GM21825 (cell line): ENCODE results near the gene ATP6AP1.

Experiments
- ATAC-seq: cut with Tn5 transposase; IDR thresholded peaks from one replicate; pipeline ENCODE4 v1.9.1; 2021; ENCODE audit warnings: mild to moderate bottlenecking, moderate library complexity; ENCODE audit not compliant: unreplicated experiment

ATP6AP1 gene

GRCh38 chrX:154426916-154427770 is 1.3 kb upstream of the ATP6AP1 start:
- ATAC-seq = no peak

- ATAC-seq = no peak
These were observed 1.2 kb downstream of the ATP6AP1 start for GRCh38 chrX:154429711-154430110.

GRCh38 chrX:154430479-154430878 is 2.0 kb downstream of the ATP6AP1 start:
- no peak for ATAC-seq

- no peak for ATAC-seq
These were observed 2.4 kb downstream of the ATP6AP1 start for GRCh38 chrX:154430916-154431315.

- ATAC-seq = no peak
These were observed 2.9 kb downstream of the ATP6AP1 start for GRCh38 chrX:154431341-154431740.

GRCh38 chrX:154432210-154432609 is 3.7 kb downstream of the ATP6AP1 start:
- no peak for ATAC-seq

- no peak for ATAC-seq
These were observed 5.1 kb downstream of the ATP6AP1 start for GRCh38 chrX:154433605-154434004.

GRCh38 chrX:154434394-154435168 is 6.1 kb downstream of the ATP6AP1 start:
- no peak for ATAC-seq

- ATAC-seq = no peak
These were observed 6.8 kb downstream of the ATP6AP1 start for GRCh38 chrX:154435171-154435733.

GRCh38 chrX:154436374-154436982 is 8.0 kb downstream of the ATP6AP1 start:
- ATAC-seq = no peak

GRCh38 chrX:154436983-154437752 is 8.7 kb downstream of the ATP6AP1 start, which contains the start of gene GDI1:
GDI1 (plus strand) TSS chrX:154437154; CDS start chrX:154437255, 101 bp downstream.
- no peak for ATAC-seq

GRCh38 chrX:154437971-154438893 is 9.8 kb downstream of the ATP6AP1 start:
- ATAC-seq = no peak

- no peak for ATAC-seq
These were observed 11.4 kb downstream of the ATP6AP1 start for GRCh38 chrX:154439841-154440240.

- ATAC-seq = no peak
These were observed 12.3 kb downstream of the ATP6AP1 start for GRCh38 chrX:154440623-154441357.

- no peak for ATAC-seq
These were observed 13.1 kb downstream of the ATP6AP1 start for GRCh38 chrX:154441564-154441963.

GRCh38 chrX:154441984-154442707 is 13.7 kb downstream of the ATP6AP1 start:
- ATAC-seq = no peak

- ATAC-seq = no peak
These were observed 15.0 kb downstream of the ATP6AP1 start for GRCh38 chrX:154443479-154443910.
